Measurements from ENCODE around the gene GMCL1. TPM values are rescaled to one million over a fixed set of nuclear protein-coding genes. Genes with fewer than 3 reads are reported as not detected.

The GMCL1 gene
- total and polyA plus RNA-seq, 2 experiments from 2014 or later: 27.0 to 27.3 TPM

- Histone ChIP-seq H3F3A (replicated peaks; ENCODE audit: low read depth) (no peaks in the 10 kb centered on the region), H3K4me1 (ENCODE audit: insufficient read depth) (no peaks in the 10 kb centered on the region), H4K20me1 (replicated peaks; ENCODE audit: insufficient read depth) (no peaks in the 10 kb centered on the region), H3K27ac (ENCODE audit: low read depth) (no peak overlapping the region), H3K4me3 (no peak overlapping the region), H3K4me2 (no peak overlapping the region), H3K9me2 (ENCODE audit: insufficient read depth) (no peaks in the 10 kb centered on the region), H2AFZ (no peak overlapping the region), H3K27me3 (ENCODE audit: insufficient read depth) (no peaks in the 10 kb centered on the region), H3K79me2 (replicated peaks; ENCODE audit: insufficient read depth) (no peaks in the 10 kb centered on the region), H3K36me3 (ENCODE audit: insufficient read depth) (no peaks in the 10 kb centered on the region)
- no peaks in the 10 kb centered on the region for H3K9me3 Mint-ChIP-seq
- no peaks in the 10 kb centered on the region; the same call in 1 of the 3 replicates for H3K36me3 Mint-ChIP-seq (ENCODE audit: low read depth)
- no peak overlapping the region for H3K27ac Mint-ChIP-seq
- ATAC-seq (no peak), DNase-seq (ENCODE audit: low spot score) (no peak)
- H3K4me3 Mint-ChIP-seq: no peak overlapping the region
- no peaks in the 10 kb centered on the region for H3K27me3 Mint-ChIP-seq (ENCODE audit: insufficient read depth, low read depth, poor library complexity)
- no peaks in the 10 kb centered on the region for H3K4me1 Mint-ChIP-seq
- TF ChIP-seq CTCF (conservative IDR thresholded peaks at IDR 0.05; ENCODE audit: low read depth in 2 of 2) (no peak), JUNB (IDR thresholded peaks at IDR 0.05; ENCODE audit: unreplicated experiment) (no peak), ZNF114 (CRISPR knock-in tag; IDR thresholded peaks at IDR 0.05) (no peak), STAT1 (IDR thresholded peaks at IDR 0.05; ENCODE audit: unreplicated experiment) (no peak), NANOG (IDR thresholded peaks at IDR 0.05; ENCODE audit: borderline replicate concordance) (no peak), ZNF331 (CRISPR knock-in tag; IDR thresholded peaks at IDR 0.05; ENCODE audit: low read depth) (no peak), CREB1 (CRISPR knock-in tag; IDR thresholded peaks at IDR 0.05; ENCODE audit: low read depth) (no peak), EZH2 (IDR thresholded peaks at IDR 0.05; ENCODE audit: low read depth, unreplicated experiment) (no peak), POLR2AphosphoS5 (IDR thresholded peaks at IDR 0.05; ENCODE audit: low read depth) (no peak), ETS1 (IDR thresholded peaks at IDR 0.05) (no peak), EZH2phosphoT487 (IDR thresholded peaks at IDR 0.05; ENCODE audit: unreplicated experiment) (no peak)
- TF ChIP-seq, protein P1, sequence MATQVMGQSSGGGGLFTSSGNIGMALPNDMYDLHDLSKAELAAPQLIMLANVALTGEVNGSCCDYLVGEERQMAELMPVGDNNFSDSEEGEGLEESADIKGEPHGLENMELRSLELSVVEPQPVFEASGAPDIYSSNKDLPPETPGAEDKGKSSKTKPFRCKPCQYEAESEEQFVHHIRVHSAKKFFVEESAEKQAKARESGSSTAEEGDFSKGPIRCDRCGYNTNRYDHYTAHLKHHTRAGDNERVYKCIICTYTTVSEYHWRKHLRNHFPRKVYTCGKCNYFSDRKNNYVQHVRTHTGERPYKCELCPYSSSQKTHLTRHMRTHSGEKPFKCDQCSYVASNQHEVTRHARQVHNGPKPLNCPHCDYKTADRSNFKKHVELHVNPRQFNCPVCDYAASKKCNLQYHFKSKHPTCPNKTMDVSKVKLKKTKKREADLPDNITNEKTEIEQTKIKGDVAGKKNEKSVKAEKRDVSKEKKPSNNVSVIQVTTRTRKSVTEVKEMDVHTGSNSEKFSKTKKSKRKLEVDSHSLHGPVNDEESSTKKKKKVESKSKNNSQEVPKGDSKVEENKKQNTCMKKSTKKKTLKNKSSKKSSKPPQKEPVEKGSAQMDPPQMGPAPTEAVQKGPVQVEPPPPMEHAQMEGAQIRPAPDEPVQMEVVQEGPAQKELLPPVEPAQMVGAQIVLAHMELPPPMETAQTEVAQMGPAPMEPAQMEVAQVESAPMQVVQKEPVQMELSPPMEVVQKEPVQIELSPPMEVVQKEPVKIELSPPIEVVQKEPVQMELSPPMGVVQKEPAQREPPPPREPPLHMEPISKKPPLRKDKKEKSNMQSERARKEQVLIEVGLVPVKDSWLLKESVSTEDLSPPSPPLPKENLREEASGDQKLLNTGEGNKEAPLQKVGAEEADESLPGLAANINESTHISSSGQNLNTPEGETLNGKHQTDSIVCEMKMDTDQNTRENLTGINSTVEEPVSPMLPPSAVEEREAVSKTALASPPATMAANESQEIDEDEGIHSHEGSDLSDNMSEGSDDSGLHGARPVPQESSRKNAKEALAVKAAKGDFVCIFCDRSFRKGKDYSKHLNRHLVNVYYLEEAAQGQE (IDR thresholded peaks at IDR 0.05; ENCODE audit: unreplicated experiment): no peak
- TF ChIP-seq, protein P2, sequence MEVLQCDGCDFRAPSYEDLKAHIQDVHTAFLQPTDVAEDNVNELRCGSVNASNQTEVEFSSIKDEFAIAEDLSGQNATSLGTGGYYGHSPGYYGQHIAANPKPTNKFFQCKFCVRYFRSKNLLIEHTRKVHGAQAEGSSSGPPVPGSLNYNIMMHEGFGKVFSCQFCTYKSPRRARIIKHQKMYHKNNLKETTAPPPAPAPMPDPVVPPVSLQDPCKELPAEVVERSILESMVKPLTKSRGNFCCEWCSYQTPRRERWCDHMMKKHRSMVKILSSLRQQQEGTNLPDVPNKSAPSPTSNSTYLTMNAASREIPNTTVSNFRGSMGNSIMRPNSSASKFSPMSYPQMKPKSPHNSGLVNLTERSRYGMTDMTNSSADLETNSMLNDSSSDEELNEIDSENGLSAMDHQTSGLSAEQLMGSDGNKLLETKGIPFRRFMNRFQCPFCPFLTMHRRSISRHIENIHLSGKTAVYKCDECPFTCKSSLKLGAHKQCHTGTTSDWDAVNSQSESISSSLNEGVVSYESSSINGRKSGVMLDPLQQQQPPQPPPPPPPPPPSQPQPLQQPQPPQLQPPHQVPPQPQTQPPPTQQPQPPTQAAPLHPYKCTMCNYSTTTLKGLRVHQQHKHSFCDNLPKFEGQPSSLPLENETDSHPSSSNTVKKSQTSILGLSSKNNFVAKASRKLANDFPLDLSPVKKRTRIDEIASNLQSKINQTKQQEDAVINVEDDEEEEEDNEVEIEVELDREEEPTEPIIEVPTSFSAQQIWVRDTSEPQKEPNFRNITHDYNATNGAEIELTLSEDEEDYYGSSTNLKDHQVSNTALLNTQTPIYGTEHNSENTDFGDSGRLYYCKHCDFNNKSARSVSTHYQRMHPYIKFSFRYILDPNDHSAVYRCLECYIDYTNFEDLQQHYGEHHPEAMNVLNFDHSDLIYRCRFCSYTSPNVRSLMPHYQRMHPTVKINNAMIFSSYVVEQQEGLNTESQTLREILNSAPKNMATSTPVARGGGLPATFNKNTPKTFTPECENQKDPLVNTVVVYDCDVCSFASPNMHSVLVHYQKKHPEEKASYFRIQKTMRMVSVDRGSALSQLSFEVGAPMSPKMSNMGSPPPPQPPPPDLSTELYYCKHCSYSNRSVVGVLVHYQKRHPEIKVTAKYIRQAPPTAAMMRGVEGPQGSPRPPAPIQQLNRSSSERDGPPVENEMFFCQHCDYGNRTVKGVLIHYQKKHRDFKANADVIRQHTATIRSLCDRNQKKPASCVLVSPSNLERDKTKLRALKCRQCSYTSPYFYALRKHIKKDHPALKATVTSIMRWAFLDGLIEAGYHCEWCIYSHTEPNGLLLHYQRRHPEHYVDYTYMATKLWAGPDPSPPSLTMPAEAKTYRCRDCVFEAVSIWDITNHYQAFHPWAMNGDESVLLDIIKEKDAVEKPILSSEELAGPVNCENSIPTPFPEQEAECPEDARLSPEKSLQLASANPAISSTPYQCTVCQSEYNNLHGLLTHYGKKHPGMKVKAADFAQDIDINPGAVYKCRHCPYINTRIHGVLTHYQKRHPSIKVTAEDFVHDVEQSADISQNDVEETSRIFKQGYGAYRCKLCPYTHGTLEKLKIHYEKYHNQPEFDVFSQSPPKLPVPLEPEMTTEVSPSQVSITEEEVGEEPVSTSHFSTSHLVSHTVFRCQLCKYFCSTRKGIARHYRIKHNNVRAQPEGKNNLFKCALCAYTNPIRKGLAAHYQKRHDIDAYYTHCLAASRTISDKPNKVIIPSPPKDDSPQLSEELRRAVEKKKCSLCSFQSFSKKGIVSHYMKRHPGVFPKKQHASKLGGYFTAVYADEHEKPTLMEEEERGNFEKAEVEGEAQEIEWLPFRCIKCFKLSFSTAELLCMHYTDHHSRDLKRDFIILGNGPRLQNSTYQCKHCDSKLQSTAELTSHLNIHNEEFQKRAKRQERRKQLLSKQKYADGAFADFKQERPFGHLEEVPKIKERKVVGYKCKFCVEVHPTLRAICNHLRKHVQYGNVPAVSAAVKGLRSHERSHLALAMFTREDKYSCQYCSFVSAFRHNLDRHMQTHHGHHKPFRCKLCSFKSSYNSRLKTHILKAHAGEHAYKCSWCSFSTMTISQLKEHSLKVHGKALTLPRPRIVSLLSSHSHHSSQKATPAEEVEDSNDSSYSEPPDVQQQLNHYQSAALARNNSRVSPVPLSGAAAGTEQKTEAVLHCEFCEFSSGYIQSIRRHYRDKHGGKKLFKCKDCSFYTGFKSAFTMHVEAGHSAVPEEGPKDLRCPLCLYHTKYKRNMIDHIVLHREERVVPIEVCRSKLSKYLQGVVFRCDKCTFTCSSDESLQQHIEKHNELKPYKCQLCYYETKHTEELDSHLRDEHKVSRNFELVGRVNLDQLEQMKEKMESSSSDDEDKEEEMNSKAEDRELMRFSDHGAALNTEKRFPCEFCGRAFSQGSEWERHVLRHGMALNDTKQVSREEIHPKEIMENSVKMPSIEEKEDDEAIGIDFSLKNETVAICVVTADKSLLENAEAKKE (CRISPR knock-in tag; IDR thresholded peaks at IDR 0.05): no peak
Measured at GRCh38 chr2:69805887-69806286, 23.6 kb upstream of the GMCL1 start.

All from GM23338 (cell line).